Activated CD8-positive, alpha-beta memory T cell treated with anti-CD3 and anti-CD28 coated beads for 48 hours (primary cell): ENCODE measurements around the gene FBN1.

Source experiments
- DNase-seq, 3 experiments: peaks; one replicate each; pipeline ENCODE4 v3.0.0-alpha.2; 2020; ENCODE audit warnings: low read depth in 2 of 3, low spot score in 2 of 3

The FBN1 gene

GRCh38 chr15:48623456-48623855, 22.1 kb downstream of the FBN1 start:
- no peak for DNase-seq

- no peak for DNase-seq
These were observed 23.3 kb downstream of the FBN1 start for GRCh38 chr15:48622237-48622636.

- no peak for DNase-seq
These were observed 26.1 kb downstream of the FBN1 start for GRCh38 chr15:48619446-48619845.

GRCh38 chr15:48617619-48618018, 27.9 kb downstream of the FBN1 start:
- DNase-seq = no peak

- DNase-seq = no peak
These were observed 29.3 kb downstream of the FBN1 start for GRCh38 chr15:48616216-48616615.

- DNase-seq = no peak
These were observed 31.5 kb downstream of the FBN1 start for GRCh38 chr15:48614051-48614450.

- no peak for DNase-seq
These were observed 36.0 kb downstream of the FBN1 start for GRCh38 chr15:48609486-48609885.

GRCh38 chr15:48607846-48608245, 37.7 kb downstream of the FBN1 start:
- DNase-seq = no peak

GRCh38 chr15:48604567-48604966, 40.9 kb downstream of the FBN1 start:
- DNase-seq = no peak

GRCh38 chr15:48603922-48604321, 41.6 kb downstream of the FBN1 start:
- DNase-seq = no peak

GRCh38 chr15:48603123-48603500, 42.4 kb downstream of the FBN1 start:
- no peak for DNase-seq

- DNase-seq = no peak
These were observed 43.0 kb downstream of the FBN1 start for GRCh38 chr15:48602358-48603122.

- DNase-seq = no peak
These were observed 44.4 kb downstream of the FBN1 start for GRCh38 chr15:48601095-48601494.

GRCh38 chr15:48596841-48597240, 48.7 kb downstream of the FBN1 start:
- DNase-seq = no peak

GRCh38 chr15:48596415-48596814, 49.1 kb downstream of the FBN1 start:
- no peak for DNase-seq

- no peak for DNase-seq
These were observed 49.5 kb downstream of the FBN1 start for GRCh38 chr15:48595981-48596380.

GRCh38 chr15:48592933-48593332, 52.6 kb downstream of the FBN1 start:
- DNase-seq = no peak

GRCh38 chr15:48592221-48592731, 53.2 kb downstream of the FBN1 start:
- no peak for DNase-seq

- DNase-seq = no peak
These were observed 54.8 kb downstream of the FBN1 start for GRCh38 chr15:48590723-48591122.

- DNase-seq = no peak
These were observed 60.5 kb downstream of the FBN1 start for GRCh38 chr15:48584812-48585563.

- DNase-seq = no peak
These were observed 61.3 kb downstream of the FBN1 start for GRCh38 chr15:48584090-48584811.
